A673 (cell line): Measurements from ENCODE around the gene FCN2. TPM values are rescaled to one million over a fixed set of nuclear protein-coding genes. Genes with fewer than 3 reads are reported as not detected.

ENCODE experiments used
- BruUV-seq: library from RNA; stranded (reverse); fragments of 400-500 nt; replicated peaks from 2 replicates; lab custom pipeline; 2021; lab: Mats Ljungman, UMichigan
- CTCF ChIA-PET: fragments of 300-600 bp; sonication (Branson Sonifier 250); formaldehyde crosslinking; loops from one replicate; lab custom pipeline; 2022; ENCODE audit warnings: antibody characterized with exemption; lab: Charles Lee
- POLR2A ChIA-PET: fragments of 300-600 bp; sonication (Branson Sonifier 250); formaldehyde crosslinking; loops from one replicate; lab custom pipeline; 2022; ENCODE audit warnings: antibody characterized with exemption; ENCODE audit not compliant: low non-redundant PET; lab: Charles Lee
- DNase-seq: peaks from one replicate; pipeline ENCODE4 v3.0.0-alpha.2; 2015; ENCODE audit warnings: low spot score
- H3K27ac ChIP-seq: fragments of 200-600 bp; sonication (generic); 2 replicates; pipeline ENCODE4 v1.5.1; 2016; ENCODE audit warnings: mixed run types, low read depth, mild to moderate bottlenecking, mixed read lengths, antibody characterized with exemption, low read length; ENCODE audit not compliant: poor library complexity, severe bottlenecking
- H3K27me3 ChIP-seq: fragments of 200-600 bp; sonication (generic); replicated peaks from 2 replicates; pipeline ENCODE4 v1.6.1; 2017; ENCODE audit warnings: mixed run types, low read depth, mild to moderate bottlenecking, mixed read lengths, antibody characterized with exemption, low read length; ENCODE audit not compliant: insufficient read depth, poor library complexity
- H3K36me3 ChIP-seq: fragments of 200-600 bp; sonication (generic); 2 replicates; pipeline ENCODE4 v1.6.1; 2016; ENCODE audit warnings: mixed run types, mild to moderate bottlenecking, mixed read lengths, antibody characterized with exemption, low read length; ENCODE audit not compliant: insufficient read depth, poor library complexity, severe bottlenecking
- H3K4me1 ChIP-seq: fragments of 200-600 bp; sonication (generic); 2 replicates; pipeline ENCODE4 v1.6.1; 2017; ENCODE audit warnings: mixed run types, mild to moderate bottlenecking, mixed read lengths, antibody characterized with exemption, low read length; ENCODE audit not compliant: insufficient read depth, poor library complexity, severe bottlenecking
- H3K4me3 ChIP-seq: fragments of 200-600 bp; sonication (generic); 2 replicates; pipeline ENCODE4 v1.5.1; 2016; ENCODE audit warnings: low read depth, mixed run types, mild to moderate bottlenecking, mixed read lengths, low read length; ENCODE audit not compliant: poor library complexity, severe bottlenecking
- H3K9me3 ChIP-seq: fragments of 200-600 bp; sonication (generic); 2 replicates; pipeline ENCODE4 v1.6.1; 2016; ENCODE audit warnings: mixed run types, low read depth, mild to moderate bottlenecking, mixed read lengths, antibody characterized with exemption, low read length; ENCODE audit not compliant: poor library complexity, severe bottlenecking
- EZH2 ChIP-seq: fragments of 200-600 bp; sonication (generic); IDR thresholded peaks from 2 replicates; pipeline ENCODE4 v1.6.1; 2017; ENCODE audit warnings: borderline replicate concordance, low read depth, mild to moderate bottlenecking, mixed read lengths, antibody characterized with exemption, low read length; ENCODE audit not compliant: poor library complexity, severe bottlenecking
- intact Hi-C: fragments of 100-400 bp; cut with micrococcal nuclease; formaldehyde crosslinking; loops from one replicate; pipeline ENCODE4 v1.10.0; 2022; ENCODE audit not compliant: unreplicated experiment
- total RNA-seq: library from RNA; stranded (reverse); gene quantifications from 2 replicates; pipeline ENCODE4 v1.2.3, GENCODE V29; 2021
- TF ChIP-seq, protein P1 (sequence below): fragments of 300-800, 200-600 bp; sonication (generic); conservative IDR thresholded peaks from 2 replicates; pipeline ENCODE4 v1.5.1; 2017; ENCODE audit warnings: low read depth, mild to moderate bottlenecking, antibody characterized with exemption, low read length, moderate library complexity, mixed read lengths

The FCN2 gene
- total RNA-seq, 1 experiment from 2014 or later: not detected

DNA sequence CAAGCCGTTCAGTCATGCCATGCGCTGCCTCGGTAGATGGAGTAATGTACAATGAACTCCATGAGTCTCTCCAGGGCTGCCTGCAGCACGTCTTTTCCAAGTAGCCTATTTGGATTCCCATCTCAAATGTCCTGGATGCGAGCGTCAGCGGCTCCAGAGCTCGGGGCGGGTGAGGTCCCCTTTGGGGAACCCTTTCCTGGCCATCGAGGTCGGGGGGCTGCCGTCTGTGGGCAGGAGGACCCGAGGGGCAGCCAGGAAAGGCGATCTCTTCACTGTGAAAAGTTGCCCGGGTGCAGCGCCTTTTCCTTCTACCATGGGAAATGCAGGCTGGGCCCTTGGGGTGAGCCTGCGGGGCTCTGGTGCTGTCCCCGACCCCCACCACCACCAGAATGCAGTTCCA, 36.9 kb upstream of the FCN2 start:
- Histone ChIP-seq H3K9me3 (no peaks in the 10 kb centered on the region), H3K27me3 (no peaks in the 10 kb centered on the region), H3K4me1 (no peaks in the 10 kb centered on the region), H3K36me3 (no peaks in the 10 kb centered on the region), H3K4me3 (no peak overlapping the region), H3K27ac (no peak overlapping the region)
- no peak for DNase-seq
- POLR2A ChIA-PET: no interaction called here
- TF ChIP-seq EZH2: no peak
- TF ChIP-seq, protein P1, sequence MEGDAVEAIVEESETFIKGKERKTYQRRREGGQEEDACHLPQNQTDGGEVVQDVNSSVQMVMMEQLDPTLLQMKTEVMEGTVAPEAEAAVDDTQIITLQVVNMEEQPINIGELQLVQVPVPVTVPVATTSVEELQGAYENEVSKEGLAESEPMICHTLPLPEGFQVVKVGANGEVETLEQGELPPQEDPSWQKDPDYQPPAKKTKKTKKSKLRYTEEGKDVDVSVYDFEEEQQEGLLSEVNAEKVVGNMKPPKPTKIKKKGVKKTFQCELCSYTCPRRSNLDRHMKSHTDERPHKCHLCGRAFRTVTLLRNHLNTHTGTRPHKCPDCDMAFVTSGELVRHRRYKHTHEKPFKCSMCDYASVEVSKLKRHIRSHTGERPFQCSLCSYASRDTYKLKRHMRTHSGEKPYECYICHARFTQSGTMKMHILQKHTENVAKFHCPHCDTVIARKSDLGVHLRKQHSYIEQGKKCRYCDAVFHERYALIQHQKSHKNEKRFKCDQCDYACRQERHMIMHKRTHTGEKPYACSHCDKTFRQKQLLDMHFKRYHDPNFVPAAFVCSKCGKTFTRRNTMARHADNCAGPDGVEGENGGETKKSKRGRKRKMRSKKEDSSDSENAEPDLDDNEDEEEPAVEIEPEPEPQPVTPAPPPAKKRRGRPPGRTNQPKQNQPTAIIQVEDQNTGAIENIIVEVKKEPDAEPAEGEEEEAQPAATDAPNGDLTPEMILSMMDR: no peak
- no TSS peak for BruUV-seq
- intact Hi-C loops: no loop called here
- CTCF ChIA-PET: no interaction called here

DNA sequence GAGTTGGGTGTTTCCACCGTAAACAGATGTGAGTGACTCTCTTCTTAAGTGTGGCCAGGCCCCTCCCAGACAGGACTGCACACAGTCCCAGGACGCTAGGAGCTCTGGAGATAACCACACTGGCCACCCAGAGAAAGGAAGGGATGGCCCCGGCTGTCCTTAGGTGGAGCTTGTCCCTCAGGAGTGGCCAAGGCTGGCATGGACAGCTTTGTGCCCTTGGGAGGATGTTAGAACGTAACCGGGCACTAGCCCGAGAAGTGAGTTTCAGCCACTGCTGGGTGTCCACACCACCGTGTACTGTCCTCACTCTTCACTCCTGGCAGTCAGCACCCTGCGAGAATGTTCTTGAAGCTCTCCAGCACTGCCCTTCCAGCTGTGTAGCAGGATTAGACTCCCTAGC, 35.8 kb upstream of the FCN2 start:
- CTCF ChIA-PET: no interaction called here
- TF ChIP-seq, protein P1: no peak
- no peak for TF ChIP-seq EZH2
- no peaks in the 10 kb centered on the region for H3K36me3 ChIP-seq
- no peaks in the 10 kb centered on the region for H3K4me1 ChIP-seq
- H3K4me3 ChIP-seq: no peak overlapping the region
- intact Hi-C loops: no loop called here
- peaks cover under 1% of the 10 kb centered on the region for H3K9me3 ChIP-seq
- H3K27ac ChIP-seq: no peak overlapping the region
- POLR2A ChIA-PET: no interaction called here
- H3K27me3 ChIP-seq: no peaks in the 10 kb centered on the region
- DNase-seq: no peak
- no TSS peak for BruUV-seq

DNA sequence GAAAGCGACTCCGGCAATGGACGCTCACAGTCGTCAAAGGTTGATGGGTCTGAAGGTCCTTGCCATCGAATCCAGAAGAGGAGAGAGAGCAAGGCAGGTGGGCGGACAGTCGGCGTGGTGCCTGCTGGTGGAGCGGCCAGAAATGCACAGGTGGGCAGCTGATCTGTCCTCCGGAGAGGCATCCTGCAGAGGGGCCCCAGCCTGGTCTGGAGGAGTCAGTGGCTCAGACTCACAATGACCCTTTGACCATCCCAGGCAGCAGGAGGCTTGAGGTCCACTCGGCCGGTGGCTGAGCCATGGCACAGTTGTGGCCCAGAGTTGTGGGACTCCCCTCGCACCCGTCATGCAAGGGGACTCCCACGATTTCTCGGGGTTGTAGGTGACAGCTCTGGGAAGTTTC, 34.4 kb upstream of the FCN2 start:
- Histone ChIP-seq H3K36me3 (no peaks in the 10 kb centered on the region), H3K27ac (no peak overlapping the region), H3K4me3 (no peak overlapping the region), H3K4me1 (no peaks in the 10 kb centered on the region), H3K9me3 (peaks cover 5% of the 10 kb centered on the region), H3K27me3 (no peaks in the 10 kb centered on the region)
- TF ChIP-seq EZH2: no peak
- TF ChIP-seq, protein P1: no peak
- DNase-seq: no peak
- POLR2A ChIA-PET: no interaction called here
- no TSS peak for BruUV-seq
- intact Hi-C loops: no loop called here
- CTCF ChIA-PET: no interaction called here
